Calu3 (cell line): ENCODE data around the gene BTNL2. TPM values are rescaled to one million over a fixed set of nuclear protein-coding genes. Genes with fewer than 3 reads are reported as not detected.

ENCODE experiments used
- BruUV-seq: library from RNA; stranded (reverse); fragments of 400-500 nt; replicated peaks from 2 replicates; lab custom pipeline; 2021; lab: Mats Ljungman, UMichigan
- CTCF ChIA-PET: fragments of 300-600 bp; sonication (Branson Sonifier 250); formaldehyde crosslinking; loops from one replicate; lab custom pipeline; 2022; ENCODE audit warnings: antibody characterized with exemption; lab: Charles Lee
- DNase-seq: peaks from one replicate; pipeline ENCODE4 v3.0.0; 2022
- H3K27ac Mint-ChIP-seq: one replicate; pipeline ENCODE4 v1.8.0; 2022; ENCODE audit warnings: mixed read lengths; ENCODE audit not compliant: unreplicated experiment
- H3K27me3 Mint-ChIP-seq: one replicate; pipeline ENCODE4 v1.8.0; 2022; ENCODE audit warnings: mixed read lengths; ENCODE audit not compliant: unreplicated experiment
- H3K36me3 Mint-ChIP-seq: one replicate; pipeline ENCODE4 v1.8.0; 2022; ENCODE audit warnings: mild to moderate bottlenecking, moderate library complexity, mixed read lengths; ENCODE audit not compliant: insufficient read depth, unreplicated experiment
- H3K4me1 Mint-ChIP-seq: one replicate; pipeline ENCODE4 v1.8.0; 2022; ENCODE audit warnings: mild to moderate bottlenecking, low read depth, mixed read lengths; ENCODE audit not compliant: unreplicated experiment
- H3K4me3 Mint-ChIP-seq: one replicate; pipeline ENCODE4 v1.8.0; 2022; ENCODE audit warnings: mild to moderate bottlenecking, low read depth, moderate library complexity, mixed read lengths; ENCODE audit not compliant: unreplicated experiment
- H3K9me3 Mint-ChIP-seq: one replicate; pipeline ENCODE4 v1.8.0; 2022; ENCODE audit warnings: low read depth, mixed read lengths; ENCODE audit not compliant: unreplicated experiment
- intact Hi-C: fragments of 100-400 bp; cut with micrococcal nuclease; formaldehyde crosslinking; loops from one replicate; pipeline ENCODE4 v1.10.0; 2022; ENCODE audit not compliant: unreplicated experiment
- total RNA-seq: library from RNA; stranded (reverse); gene quantifications from 2 replicates; pipeline ENCODE4 v1.2.3, GENCODE V29; 2022
- TF ChIP-seq, protein P1 (sequence below): fragments of 200-600 bp; IDR thresholded peaks from one replicate; pipeline ENCODE4 v1.8.0; 2022; ENCODE audit warnings: antibody characterized with exemption; ENCODE audit not compliant: unreplicated experiment

The BTNL2 gene
- total RNA-seq, 1 experiment from 2014 or later, result not detected

DNA sequence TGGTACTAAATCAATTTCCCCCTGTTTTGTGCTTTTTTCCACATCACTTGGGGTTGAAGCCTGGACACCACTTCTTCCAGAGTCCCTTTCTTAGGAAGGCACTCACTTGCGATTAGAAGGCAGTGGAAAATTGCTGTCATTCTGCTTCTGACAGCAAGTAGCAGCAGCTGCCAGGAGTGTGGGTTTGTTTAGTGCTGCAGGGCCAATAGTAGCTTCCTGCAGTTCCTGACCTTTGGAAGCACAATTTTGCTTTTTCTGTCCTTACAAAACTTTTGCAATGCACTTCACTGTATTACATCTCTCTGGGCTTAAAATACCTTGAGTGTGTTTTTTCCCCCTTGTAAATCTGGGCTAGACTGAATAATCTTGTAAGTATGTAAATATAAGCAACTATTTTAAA is 20.2 kb upstream of the BTNL2 start:
- DNase-seq, result no peak
- H3K4me3 Mint-ChIP-seq, result no peak overlapping the region
- H3K36me3 Mint-ChIP-seq, result no peaks in the 10 kb centered on the region
- H3K27ac Mint-ChIP-seq, result no peak overlapping the region
- H3K4me1 Mint-ChIP-seq, result no peaks in the 10 kb centered on the region
- TF ChIP-seq, protein P1, sequence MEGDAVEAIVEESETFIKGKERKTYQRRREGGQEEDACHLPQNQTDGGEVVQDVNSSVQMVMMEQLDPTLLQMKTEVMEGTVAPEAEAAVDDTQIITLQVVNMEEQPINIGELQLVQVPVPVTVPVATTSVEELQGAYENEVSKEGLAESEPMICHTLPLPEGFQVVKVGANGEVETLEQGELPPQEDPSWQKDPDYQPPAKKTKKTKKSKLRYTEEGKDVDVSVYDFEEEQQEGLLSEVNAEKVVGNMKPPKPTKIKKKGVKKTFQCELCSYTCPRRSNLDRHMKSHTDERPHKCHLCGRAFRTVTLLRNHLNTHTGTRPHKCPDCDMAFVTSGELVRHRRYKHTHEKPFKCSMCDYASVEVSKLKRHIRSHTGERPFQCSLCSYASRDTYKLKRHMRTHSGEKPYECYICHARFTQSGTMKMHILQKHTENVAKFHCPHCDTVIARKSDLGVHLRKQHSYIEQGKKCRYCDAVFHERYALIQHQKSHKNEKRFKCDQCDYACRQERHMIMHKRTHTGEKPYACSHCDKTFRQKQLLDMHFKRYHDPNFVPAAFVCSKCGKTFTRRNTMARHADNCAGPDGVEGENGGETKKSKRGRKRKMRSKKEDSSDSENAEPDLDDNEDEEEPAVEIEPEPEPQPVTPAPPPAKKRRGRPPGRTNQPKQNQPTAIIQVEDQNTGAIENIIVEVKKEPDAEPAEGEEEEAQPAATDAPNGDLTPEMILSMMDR, result no peak
- CTCF ChIA-PET, result no interaction called here
- peaks cover 55% of the 10 kb centered on the region for H3K27me3 Mint-ChIP-seq
- intact Hi-C loops, result no loop called here
- H3K9me3 Mint-ChIP-seq, result no peaks in the 10 kb centered on the region
- no TSS peak for BruUV-seq

DNA sequence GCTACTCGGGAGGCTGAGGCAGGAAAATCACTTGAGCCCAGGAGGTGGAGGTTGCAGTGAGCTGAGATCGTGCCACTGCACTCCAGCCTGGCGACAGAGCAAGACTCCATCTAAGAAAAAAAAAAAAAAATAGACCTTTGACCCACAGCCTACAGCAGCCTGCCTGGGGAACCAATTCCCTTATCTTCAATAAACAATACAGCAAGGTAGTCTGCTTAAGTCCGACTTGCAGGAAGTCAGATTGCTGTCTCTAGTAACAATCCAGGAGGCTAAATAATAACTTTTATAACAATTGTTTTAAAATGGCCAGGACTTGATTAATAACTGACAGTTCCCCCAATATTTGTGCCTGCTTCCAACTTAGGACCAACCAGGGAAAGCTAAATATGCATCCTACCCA is 19.4 kb upstream of the BTNL2 start:
- no peaks in the 10 kb centered on the region for H3K9me3 Mint-ChIP-seq
- peaks cover 63% of the 10 kb centered on the region for H3K27me3 Mint-ChIP-seq

DNA sequence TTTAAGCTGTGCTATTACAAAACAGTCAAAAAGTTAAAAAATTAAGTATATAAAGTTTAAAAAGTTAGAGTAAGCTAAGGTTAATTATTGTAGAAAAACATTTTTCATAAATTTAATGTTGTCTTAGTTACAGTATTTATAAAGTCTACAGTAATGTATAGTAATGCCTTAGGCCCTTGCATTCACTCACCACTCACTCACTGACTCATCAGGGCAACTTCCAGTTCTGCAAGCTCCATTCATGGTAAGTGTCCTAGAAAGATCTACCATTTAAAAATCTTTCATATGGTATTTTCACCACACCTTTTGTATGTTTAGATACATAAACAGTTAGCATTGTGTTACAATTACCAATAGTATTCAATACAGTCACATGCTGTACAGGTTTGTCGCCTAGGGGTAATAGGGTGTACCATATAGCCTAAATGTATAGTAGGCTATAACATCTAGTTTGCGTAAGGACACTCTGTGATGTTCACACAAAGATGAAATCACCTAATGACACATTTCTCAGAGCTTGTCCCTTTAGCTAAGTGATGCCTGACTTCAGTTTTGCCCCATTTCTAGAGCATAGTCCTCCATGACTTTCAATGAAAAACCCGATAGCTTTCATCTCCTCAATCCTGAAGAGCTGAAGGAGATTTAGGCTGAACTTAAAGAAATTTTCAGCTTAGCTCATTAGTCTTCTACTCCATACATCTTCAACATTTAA is 17.8 kb upstream of the BTNL2 start:
- intact Hi-C loops, result no loop called here
- no peak for DNase-seq

More for the DNA sequence above, 19.4 kb upstream of the BTNL2 start:
- no TSS peak for BruUV-seq
- H3K4me3 Mint-ChIP-seq, result no peak overlapping the region
- CTCF ChIA-PET, result no interaction called here
- no peak overlapping the region for H3K27ac Mint-ChIP-seq
- intact Hi-C loops, result no loop called here
- no peaks in the 10 kb centered on the region for H3K4me1 Mint-ChIP-seq
- TF ChIP-seq, protein P1, result no peak
- DNase-seq, result no peak
- H3K36me3 Mint-ChIP-seq, result no peaks in the 10 kb centered on the region

DNA sequence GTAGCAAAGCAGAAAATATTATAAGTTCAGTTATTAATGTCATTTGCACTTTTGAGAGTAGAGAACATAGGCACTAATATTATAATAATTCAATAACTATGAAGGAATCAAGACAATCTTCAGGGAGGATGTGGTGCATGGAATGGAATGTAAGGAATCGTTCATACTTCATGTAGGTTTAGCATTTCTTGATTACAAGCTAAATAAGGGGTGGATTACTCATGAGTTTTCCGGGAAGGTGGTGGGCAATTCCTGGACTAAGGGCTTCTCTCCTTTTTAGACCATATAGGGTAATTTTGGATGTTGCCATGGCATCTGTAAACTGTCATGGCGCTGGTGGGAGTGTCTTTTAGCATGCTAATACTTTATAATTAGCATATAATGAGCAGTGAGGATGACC is 9.1 kb upstream of the BTNL2 start:
- no peaks in the 10 kb centered on the region for H3K36me3 Mint-ChIP-seq
- H3K4me3 Mint-ChIP-seq, result no peak overlapping the region
- BruUV-seq, result no TSS peak
- TF ChIP-seq, protein P1, result no peak
- DNase-seq, result no peak
- no peak overlapping the region for H3K27ac Mint-ChIP-seq
- CTCF ChIA-PET, result interaction anchor here (0.6 to 3.6 kb wide), 2 partner anchors 370 to 384 kb away, joined by 7 to 13 read pairs; no protein-coding TSS in a partner anchor
- peaks cover 93% of the 10 kb centered on the region for H3K27me3 Mint-ChIP-seq
- peaks cover 21% of the 10 kb centered on the region for H3K4me1 Mint-ChIP-seq
- intact Hi-C loops, result loop anchor here (10.0 kb wide), 1 partner anchor 449 kb away; no protein-coding TSS in a partner anchor
- no peaks in the 10 kb centered on the region for H3K9me3 Mint-ChIP-seq

More for the DNA sequence above, 17.8 kb upstream of the BTNL2 start:
- Mint-ChIP-seq H3K4me1 (no peaks in the 10 kb centered on the region), H3K4me3 (no peak overlapping the region), H3K27me3 (peaks cover 65% of the 10 kb centered on the region), H3K36me3 (no peaks in the 10 kb centered on the region), H3K27ac (no peak overlapping the region), H3K9me3 (no peaks in the 10 kb centered on the region)
- CTCF ChIA-PET, result interaction anchor here (0.6 kb wide), 1 partner anchor 213 kb away, joined by 3 read pairs; the partner anchor contains the start of gene HLA-DQA1
- TF ChIP-seq, protein P1, result no peak
- no TSS peak for BruUV-seq
